Measurements from ENCODE around the gene CELF4. TPM values are rescaled to one million over a fixed set of nuclear protein-coding genes. Genes with fewer than 3 reads are reported as not detected.

CELF4 gene
- total RNA-seq, 1 experiment from 2014 or later, result not detected

DNA sequence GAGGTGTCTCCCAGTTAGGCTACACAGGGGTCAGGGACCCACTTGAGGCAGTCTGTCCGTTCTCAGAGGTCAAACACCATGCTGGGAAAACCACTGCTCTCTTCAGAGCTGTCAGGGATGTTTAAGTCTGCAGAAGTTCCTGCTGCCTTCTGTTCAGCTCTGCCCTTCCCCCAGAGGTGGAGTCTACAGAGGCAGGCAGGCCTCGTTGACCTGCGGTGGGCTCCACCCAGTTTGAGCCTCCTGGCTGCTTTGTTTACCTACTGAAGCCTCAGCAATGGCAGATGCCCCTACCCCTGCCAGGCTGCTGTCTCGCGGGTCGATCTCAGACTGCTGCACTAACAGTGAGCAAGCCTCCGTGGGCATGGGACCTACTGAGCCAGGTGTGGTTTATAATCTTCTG is 346.3 kb downstream of the CELF4 start:
- intact Hi-C loops (cut with micrococcal nuclease; ENCODE audit: unreplicated experiment), result no loop called here

DNA sequence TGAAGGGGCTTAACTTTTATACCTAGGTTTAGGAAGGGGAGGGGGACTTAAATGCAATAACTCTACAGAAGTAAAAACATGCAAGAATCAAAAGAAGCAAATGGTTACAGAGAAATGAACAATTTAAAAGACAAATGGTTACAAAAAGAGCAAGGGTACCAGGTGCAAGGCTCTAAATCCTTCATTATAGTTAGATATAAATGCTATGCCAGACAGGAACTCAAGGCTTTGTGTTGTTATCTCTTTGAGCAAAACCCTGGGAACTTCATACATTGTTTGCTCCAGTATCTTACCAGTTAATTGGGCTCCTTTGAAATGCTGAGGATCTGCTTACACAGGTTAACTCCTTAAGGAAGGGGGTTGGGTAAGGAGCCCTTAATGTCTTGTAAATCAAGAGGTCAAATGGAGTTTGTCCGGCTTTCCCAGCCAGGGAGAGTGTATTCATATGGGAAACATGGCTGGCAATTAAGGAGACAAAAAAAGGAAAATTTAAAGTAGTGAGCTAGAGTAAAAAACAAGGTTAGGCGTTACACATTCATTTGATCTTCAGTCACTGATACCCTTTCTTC is 347.5 kb downstream of the CELF4 start:
- no peak for TF ChIP-seq POLR2AphosphoS5 (IDR thresholded peaks at IDR 0.05; ENCODE audit: low read depth, low read length)
- TF ChIP-seq SIN3A (IDR thresholded peaks at IDR 0.05; ENCODE audit: borderline replicate concordance, insufficient read depth, low read depth, low read length), result no peak
- no peak for TF ChIP-seq TCF7L2 (IDR thresholded peaks at IDR 0.05; ENCODE audit: low read depth, low read length)
- TF ChIP-seq, protein P1, sequence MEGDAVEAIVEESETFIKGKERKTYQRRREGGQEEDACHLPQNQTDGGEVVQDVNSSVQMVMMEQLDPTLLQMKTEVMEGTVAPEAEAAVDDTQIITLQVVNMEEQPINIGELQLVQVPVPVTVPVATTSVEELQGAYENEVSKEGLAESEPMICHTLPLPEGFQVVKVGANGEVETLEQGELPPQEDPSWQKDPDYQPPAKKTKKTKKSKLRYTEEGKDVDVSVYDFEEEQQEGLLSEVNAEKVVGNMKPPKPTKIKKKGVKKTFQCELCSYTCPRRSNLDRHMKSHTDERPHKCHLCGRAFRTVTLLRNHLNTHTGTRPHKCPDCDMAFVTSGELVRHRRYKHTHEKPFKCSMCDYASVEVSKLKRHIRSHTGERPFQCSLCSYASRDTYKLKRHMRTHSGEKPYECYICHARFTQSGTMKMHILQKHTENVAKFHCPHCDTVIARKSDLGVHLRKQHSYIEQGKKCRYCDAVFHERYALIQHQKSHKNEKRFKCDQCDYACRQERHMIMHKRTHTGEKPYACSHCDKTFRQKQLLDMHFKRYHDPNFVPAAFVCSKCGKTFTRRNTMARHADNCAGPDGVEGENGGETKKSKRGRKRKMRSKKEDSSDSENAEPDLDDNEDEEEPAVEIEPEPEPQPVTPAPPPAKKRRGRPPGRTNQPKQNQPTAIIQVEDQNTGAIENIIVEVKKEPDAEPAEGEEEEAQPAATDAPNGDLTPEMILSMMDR (IDR thresholded peaks at IDR 0.05), result no peak
- TF ChIP-seq, protein P2, sequence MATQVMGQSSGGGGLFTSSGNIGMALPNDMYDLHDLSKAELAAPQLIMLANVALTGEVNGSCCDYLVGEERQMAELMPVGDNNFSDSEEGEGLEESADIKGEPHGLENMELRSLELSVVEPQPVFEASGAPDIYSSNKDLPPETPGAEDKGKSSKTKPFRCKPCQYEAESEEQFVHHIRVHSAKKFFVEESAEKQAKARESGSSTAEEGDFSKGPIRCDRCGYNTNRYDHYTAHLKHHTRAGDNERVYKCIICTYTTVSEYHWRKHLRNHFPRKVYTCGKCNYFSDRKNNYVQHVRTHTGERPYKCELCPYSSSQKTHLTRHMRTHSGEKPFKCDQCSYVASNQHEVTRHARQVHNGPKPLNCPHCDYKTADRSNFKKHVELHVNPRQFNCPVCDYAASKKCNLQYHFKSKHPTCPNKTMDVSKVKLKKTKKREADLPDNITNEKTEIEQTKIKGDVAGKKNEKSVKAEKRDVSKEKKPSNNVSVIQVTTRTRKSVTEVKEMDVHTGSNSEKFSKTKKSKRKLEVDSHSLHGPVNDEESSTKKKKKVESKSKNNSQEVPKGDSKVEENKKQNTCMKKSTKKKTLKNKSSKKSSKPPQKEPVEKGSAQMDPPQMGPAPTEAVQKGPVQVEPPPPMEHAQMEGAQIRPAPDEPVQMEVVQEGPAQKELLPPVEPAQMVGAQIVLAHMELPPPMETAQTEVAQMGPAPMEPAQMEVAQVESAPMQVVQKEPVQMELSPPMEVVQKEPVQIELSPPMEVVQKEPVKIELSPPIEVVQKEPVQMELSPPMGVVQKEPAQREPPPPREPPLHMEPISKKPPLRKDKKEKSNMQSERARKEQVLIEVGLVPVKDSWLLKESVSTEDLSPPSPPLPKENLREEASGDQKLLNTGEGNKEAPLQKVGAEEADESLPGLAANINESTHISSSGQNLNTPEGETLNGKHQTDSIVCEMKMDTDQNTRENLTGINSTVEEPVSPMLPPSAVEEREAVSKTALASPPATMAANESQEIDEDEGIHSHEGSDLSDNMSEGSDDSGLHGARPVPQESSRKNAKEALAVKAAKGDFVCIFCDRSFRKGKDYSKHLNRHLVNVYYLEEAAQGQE (IDR thresholded peaks at IDR 0.05; ENCODE audit: insufficient read depth in 1 of 2, low read depth in 2 of 2, low read length in 1 of 2), result no peak
- CTCF ChIA-PET, result no interaction called here
- in situ Hi-C loops (cut with HindIII; ENCODE audit: low pct_unique_long_range_greater_than_20kb, low sequenced_read_pairs), result no loop called here
- BruUV-seq (replicated peaks), result no TSS peak
- no peaks in the 10 kb centered on the region for H3K27me3 ChIP-seq (ENCODE audit: control insufficient read depth, insufficient read depth, low read length)
- H3K9me3 ChIP-seq (ENCODE audit: control insufficient read depth, insufficient read depth, low read depth, low read length), result no peaks in the 10 kb centered on the region
- H3K4me3 ChIP-seq (ENCODE audit: low read depth in 2 of 2, low read length in 2 of 2), result no peak overlapping the region
- POLR2A ChIA-PET, result no interaction called here
- no peaks in the 10 kb centered on the region for H3K4me1 ChIP-seq (ENCODE audit: control insufficient read depth, insufficient read depth, low read length)
- H3K27ac ChIP-seq (ENCODE audit: low read length), result no peak overlapping the region
- no peak for ATAC-seq
- intact Hi-C loops (cut with micrococcal nuclease; ENCODE audit: unreplicated experiment), result no loop called here
- no peak for DNase-seq (ENCODE audit: low read depth, low spot score)
- no peaks in the 10 kb centered on the region for H3K36me3 ChIP-seq (ENCODE audit: control insufficient read depth, insufficient read depth, low read length)

More for the DNA sequence above, 346.3 kb downstream of the CELF4 start:
- CTCF ChIA-PET, result no interaction called here
- POLR2A ChIA-PET, result no interaction called here
- H3K36me3 ChIP-seq (ENCODE audit: control insufficient read depth, insufficient read depth, low read length), result no peaks in the 10 kb centered on the region
- TF ChIP-seq POLR2AphosphoS5 (IDR thresholded peaks at IDR 0.05; ENCODE audit: low read depth, low read length), result no peak
- TF ChIP-seq TCF7L2 (IDR thresholded peaks at IDR 0.05; ENCODE audit: low read depth, low read length), result no peak
- TF ChIP-seq, protein P1 (IDR thresholded peaks at IDR 0.05), result no peak
- TF ChIP-seq SIN3A (IDR thresholded peaks at IDR 0.05; ENCODE audit: borderline replicate concordance, insufficient read depth, low read depth, low read length), result no peak
- TF ChIP-seq, protein P2 (IDR thresholded peaks at IDR 0.05; ENCODE audit: insufficient read depth in 1 of 2, low read depth in 2 of 2, low read length in 1 of 2), result no peak
- ATAC-seq (no peak), DNase-seq (ENCODE audit: low read depth, low spot score) (no peak)
- BruUV-seq (replicated peaks), result no TSS peak
- no peaks in the 10 kb centered on the region for H3K27me3 ChIP-seq (ENCODE audit: control insufficient read depth, insufficient read depth, low read length)
- H3K4me3 ChIP-seq (ENCODE audit: low read depth in 2 of 2, low read length in 2 of 2), result no peak overlapping the region
- no peak overlapping the region for H3K27ac ChIP-seq (ENCODE audit: low read length)
- in situ Hi-C loops (cut with HindIII; ENCODE audit: low pct_unique_long_range_greater_than_20kb, low sequenced_read_pairs), result no loop called here
- no peaks in the 10 kb centered on the region for H3K4me1 ChIP-seq (ENCODE audit: control insufficient read depth, insufficient read depth, low read length)
- no peaks in the 10 kb centered on the region for H3K9me3 ChIP-seq (ENCODE audit: control insufficient read depth, insufficient read depth, low read depth, low read length)
